GM12864 (cell line): ENCODE results near the gene PAK5.

ENCODE experiments used
- DNase-seq: peaks from one replicate; pipeline ENCODE4 v3.0.0-alpha.2; 2011; ENCODE audit warnings: low read depth
- H3K4me3 ChIP-seq: 2 replicates; pipeline ENCODE4 v1.5.1; 2011; ENCODE audit warnings: mild to moderate bottlenecking, low read depth, low read length, control low read depth
- CTCF ChIP-seq: IDR thresholded peaks from 2 replicates; pipeline ENCODE4 v1.5.1; 2011; ENCODE audit warnings: low read depth, mild to moderate bottlenecking, moderate library complexity, low read length, control low read depth, inconsistent platforms; ENCODE audit errors: missing control alignments

Gene PAK5

GRCh38 chr20:9610665-9611064, 228.2 kb downstream of the PAK5 start:
- no peak for DNase-seq
- no peak overlapping the region for H3K4me3 ChIP-seq
- TF ChIP-seq CTCF, result no peak

- TF ChIP-seq CTCF, result peak; percentile 47
- peak; percentile 76 for DNase-seq
- no peak overlapping the region for H3K4me3 ChIP-seq
These were observed 228.9 kb downstream of the PAK5 start for GRCh38 chr20:9609887-9610502.

GRCh38 chr20:9608639-9609340, 230.1 kb downstream of the PAK5 start:
- TF ChIP-seq CTCF, result no peak
- no peak for DNase-seq
- H3K4me3 ChIP-seq, result no peak overlapping the region

GRCh38 chr20:9602847-9603183, 236.1 kb downstream of the PAK5 start:
- H3K4me3 ChIP-seq, result no peak overlapping the region; the same call in 1 of the 2 replicates
- TF ChIP-seq CTCF, result no peak
- DNase-seq, result no peak

- no peak for DNase-seq
- TF ChIP-seq CTCF, result no peak
- H3K4me3 ChIP-seq, result no peak overlapping the region
These were observed 238.3 kb downstream of the PAK5 start for GRCh38 chr20:9600562-9600961.

GRCh38 chr20:9597547-9597946, 241.3 kb downstream of the PAK5 start:
- H3K4me3 ChIP-seq, result no peak overlapping the region
- TF ChIP-seq CTCF, result no peak
- no peak for DNase-seq

GRCh38 chr20:9595763-9596162, 243.1 kb downstream of the PAK5 start:
- H3K4me3 ChIP-seq, result no peak overlapping the region
- TF ChIP-seq CTCF, result no peak
- DNase-seq, result no peak
